ENCODE results near the gene BIRC5.

DNA sequence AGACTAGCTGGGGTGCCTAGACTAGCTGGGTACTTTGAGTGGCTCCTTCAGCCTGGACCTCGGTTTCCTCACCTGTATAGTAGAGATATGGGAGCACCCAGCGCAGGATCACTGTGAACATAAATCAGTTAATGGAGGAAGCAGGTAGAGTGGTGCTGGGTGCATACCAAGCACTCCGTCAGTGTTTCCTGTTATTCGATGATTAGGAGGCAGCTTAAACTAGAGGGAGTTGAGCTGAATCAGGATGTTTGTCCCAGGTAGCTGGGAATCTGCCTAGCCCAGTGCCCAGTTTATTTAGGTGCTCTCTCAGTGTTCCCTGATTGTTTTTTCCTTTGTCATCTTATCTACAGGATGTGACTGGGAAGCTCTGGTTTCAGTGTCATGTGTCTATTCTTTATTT lies 9.0 kb downstream of the BIRC5 start:
- no peak for TF ChIP-seq POLR2A (IDR thresholded peaks at IDR 0.05)
- TF ChIP-seq, protein P1, sequence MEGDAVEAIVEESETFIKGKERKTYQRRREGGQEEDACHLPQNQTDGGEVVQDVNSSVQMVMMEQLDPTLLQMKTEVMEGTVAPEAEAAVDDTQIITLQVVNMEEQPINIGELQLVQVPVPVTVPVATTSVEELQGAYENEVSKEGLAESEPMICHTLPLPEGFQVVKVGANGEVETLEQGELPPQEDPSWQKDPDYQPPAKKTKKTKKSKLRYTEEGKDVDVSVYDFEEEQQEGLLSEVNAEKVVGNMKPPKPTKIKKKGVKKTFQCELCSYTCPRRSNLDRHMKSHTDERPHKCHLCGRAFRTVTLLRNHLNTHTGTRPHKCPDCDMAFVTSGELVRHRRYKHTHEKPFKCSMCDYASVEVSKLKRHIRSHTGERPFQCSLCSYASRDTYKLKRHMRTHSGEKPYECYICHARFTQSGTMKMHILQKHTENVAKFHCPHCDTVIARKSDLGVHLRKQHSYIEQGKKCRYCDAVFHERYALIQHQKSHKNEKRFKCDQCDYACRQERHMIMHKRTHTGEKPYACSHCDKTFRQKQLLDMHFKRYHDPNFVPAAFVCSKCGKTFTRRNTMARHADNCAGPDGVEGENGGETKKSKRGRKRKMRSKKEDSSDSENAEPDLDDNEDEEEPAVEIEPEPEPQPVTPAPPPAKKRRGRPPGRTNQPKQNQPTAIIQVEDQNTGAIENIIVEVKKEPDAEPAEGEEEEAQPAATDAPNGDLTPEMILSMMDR (IDR thresholded peaks at IDR 0.05): no peak
